Measurements from ENCODE around the gene LGR4. TPM values are rescaled to one million over a fixed set of nuclear protein-coding genes. Genes with fewer than 3 reads are reported as not detected.

The LGR4 gene
- total and polyA plus RNA-seq, 8 donors, result 23.4 to 73.0 (median 54.5) TPM

GRCh38 chr11:27477831-27478230, 5.2 kb upstream of the LGR4 start:
- no peak for TF ChIP-seq CTCF (IDR thresholded peaks at IDR 0.05)

DNA sequence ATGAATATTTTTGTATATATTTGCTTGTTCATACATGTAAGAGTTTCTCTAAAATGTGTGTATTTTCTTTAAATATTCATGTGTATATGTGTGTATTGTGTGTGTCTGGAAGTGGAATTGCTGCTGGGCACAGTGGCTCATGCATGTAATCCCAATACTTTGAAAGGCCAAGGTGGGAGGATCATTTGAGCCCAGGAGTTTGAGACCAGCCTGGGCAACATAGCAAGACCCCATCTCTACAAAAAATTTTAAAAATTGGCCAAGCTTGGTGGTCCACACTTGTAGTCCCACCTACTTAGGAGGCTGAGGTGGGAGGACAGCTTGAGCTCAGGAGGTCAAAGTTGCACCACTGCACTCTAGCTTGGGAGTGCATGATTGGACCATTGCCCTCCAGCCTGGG, 4.7 kb upstream of the LGR4 start:
- intact Hi-C loops (cut with DNase I), result no loop called here
- Histone ChIP-seq H3K36me3 (no peaks in the 10 kb centered on the region), H3K4me3 (no peak overlapping the region), H3K27ac (no peak overlapping the region), H3K9me3 (no peaks in the 10 kb centered on the region), H3K4me1 (peaks cover 0 to 6% (median 0%) of the 10 kb centered on the region in 3 donors), H3K27me3 (no peaks in the 10 kb centered on the region)
- no peak for ATAC-seq
- FAIRE-seq, result no peak
- no peak for TF ChIP-seq CTCF (IDR thresholded peaks at IDR 0.05)
- no peak for DNase-seq

More at GRCh38 chr11:27477831-27478230, 5.2 kb upstream of the LGR4 start:
- DNase-seq (no peak), FAIRE-seq (no peak), ATAC-seq (no peak)
- WGBS, 2 donors, result 90 to 91% methylated on average over 2 of the region's 2 CpGs
- Histone ChIP-seq H3K27ac (no peak overlapping the region), H3K27me3 (no peaks in the 10 kb centered on the region), H3K4me3 (no peak overlapping the region), H3K9me3 (no peaks in the 10 kb centered on the region), H3K4me1 (peaks cover 0 to 6% (median 0%) of the 10 kb centered on the region in 3 donors), H3K36me3 (no peaks in the 10 kb centered on the region)
- intact Hi-C loops (cut with DNase I), result no loop called here

- ATAC-seq, result no peak
- H3K27me3 ChIP-seq, result no peaks in the 10 kb centered on the region
- no peak for TF ChIP-seq CTCF (IDR thresholded peaks at IDR 0.05)
- no peak for DNase-seq
- WGBS, 2 donors, result 79 to 84% methylated on average over 5 of the region's 5 CpGs
- no peaks in the 10 kb centered on the region for H3K36me3 ChIP-seq
- FAIRE-seq, result no peak
- intact Hi-C loops (cut with DNase I), result no loop called here
- H3K4me3 ChIP-seq, result no peak overlapping the region
- no peak overlapping the region for H3K27ac ChIP-seq
- peaks cover 0 to 6% (median 0%) of the 10 kb centered on the region in 3 donors for H3K4me1 ChIP-seq
- no peaks in the 10 kb centered on the region for H3K9me3 ChIP-seq
These were observed 3.0 kb upstream of the LGR4 start for GRCh38 chr11:27475622-27476021.

- peaks cover 0 to 6% (median 4%) of the 10 kb centered on the region in 3 donors for H3K4me1 ChIP-seq
- no peak for TF ChIP-seq CTCF (IDR thresholded peaks at IDR 0.05)
- peak overlapping the region in 1 of 4 donors; percentile 80 for H3K4me3 ChIP-seq
- ATAC-seq, result peak in 3 of 4 donors; percentile 1 to 6 (median 2)
- WGBS, 2 donors, result 1 to 5% methylated on average over 8 to 9 of the region's 9 CpGs
- intact Hi-C loops (cut with DNase I), result no loop called here
- H3K27ac ChIP-seq, result peak overlapping the region; percentile 16 to 67 (median 52)
- H3K36me3 ChIP-seq, result no peaks in the 10 kb centered on the region
- no peaks in the 10 kb centered on the region for H3K9me3 ChIP-seq
- no peak for FAIRE-seq
- H3K27me3 ChIP-seq, result no peaks in the 10 kb centered on the region
- no peak for DNase-seq
These were observed 422 bp upstream of the LGR4 start for GRCh38 chr11:27473017-27473406.

- WGBS, 2 donors, result 0 to 1% methylated on average over 41 to 79 of the region's 79 CpGs
- H3K9me3 ChIP-seq, result no peaks in the 10 kb centered on the region
- intact Hi-C loops (cut with DNase I), result no loop called here
- FAIRE-seq (no peak), DNase-seq (peak; percentile 47 to 84 (median 62)), ATAC-seq (peak; percentile 30 to 46 (median 38))
- H3K27me3 ChIP-seq, result no peaks in the 10 kb centered on the region
- H3K27ac ChIP-seq, result peak overlapping the region; percentile 80 to 95 (median 94)
- no peak for TF ChIP-seq CTCF (IDR thresholded peaks at IDR 0.05)
- no peaks in the 10 kb centered on the region for H3K36me3 ChIP-seq
- peaks cover 4 to 13% (median 11%) of the 10 kb centered on the region in 3 donors for H3K4me1 ChIP-seq
- H3K4me3 ChIP-seq, result peak overlapping the region; percentile 70 to 100 (median 80)
These were observed 797 bp downstream of the LGR4 start for GRCh38 chr11:27471589-27472397.

Data from pancreas (tissue), 10 donors.